ENCODE results near the gene GNG10.

- TF ChIP-seq CTCF (conservative IDR thresholded peaks at IDR 0.05 in 1 of 2, IDR thresholded peaks at IDR 0.05 in 1 of 2; ENCODE audit: low read depth in 1 of 2, low read length in 2 of 2): no peak
- TF ChIP-seq EZH2 (IDR thresholded peaks at IDR 0.05; ENCODE audit: low read length, missing control alignments): no peak
Observed at GRCh38 chr9:111659691-111660090, 1.7 kb upstream of the GNG10 start.
